H1 (cell line): Measurements from ENCODE around the gene OR8B8. TPM values are rescaled to one million over a fixed set of nuclear protein-coding genes. Genes with fewer than 3 reads are reported as not detected.
A peak's percentile ranks its signal among the peaks of the same experiment; 100 is the strongest.

Experiments used
- CTCF ChIA-PET: fragments of 300-600 bp; sonication (Branson Sonifier 250); formaldehyde crosslinking; loops from one replicate; lab custom pipeline; 2021; ENCODE audit not compliant: partially characterized antibody; lab: Charles Lee
- POLR2A ChIA-PET: fragments of 300-600 bp; sonication (Branson Sonifier 250); formaldehyde crosslinking; loops from one replicate; lab custom pipeline; 2021; ENCODE audit warnings: inconsistent platforms; ENCODE audit not compliant: partially characterized antibody; lab: Charles Lee
- DNase-seq, 2 experiments: peaks; one replicate each; pipeline versions ENCODE4 v3.0.0 to v3.0.0-alpha.2; 2010 to 2022; ENCODE audit warnings: low spot score in 2 of 2, low read depth in 1 of 2, mixed read lengths in 1 of 2
- FAIRE-seq: peaks from 2 replicates; lab custom pipeline; 2011; peaks lifted over from hg19 to GRCh38; lab: Jason Lieb, UNC
- H2AFZ ChIP-seq: 2 replicates; pipeline ENCODE4 v1.8.1; 2012; ENCODE audit warnings: low read length, inconsistent platforms
- H2AK5ac ChIP-seq: 2 replicates; pipeline ENCODE4 v1.6.1; 2013; ENCODE audit warnings: low read depth, low read length
- H2BK120ac ChIP-seq: replicated peaks from 2 replicates; pipeline ENCODE3; 2013; ENCODE audit warnings: low read depth, low read length, inconsistent platforms
- H2BK12ac ChIP-seq: 2 replicates; pipeline ENCODE4 v1.6.1; 2013; ENCODE audit warnings: low read depth, low read length
- H2BK15ac ChIP-seq: 2 replicates; pipeline ENCODE4 v1.6.1; 2013; ENCODE audit warnings: low read length
- H2BK20ac ChIP-seq: 2 replicates; pipeline ENCODE4 v1.6.1; 2013; ENCODE audit warnings: low read length
- H2BK5ac ChIP-seq: 2 replicates; pipeline ENCODE4 v1.6.1; 2013; ENCODE audit warnings: low read depth, low read length
- H3K14ac ChIP-seq: 2 replicates; pipeline ENCODE4 v1.6.1; 2013; ENCODE audit warnings: inconsistent platforms; ENCODE audit not compliant: insufficient read length
- H3K18ac ChIP-seq: 2 replicates; pipeline ENCODE4 v1.6.1; 2013; ENCODE audit warnings: low read length; ENCODE audit errors: extremely low read depth
- H3K23ac ChIP-seq: 2 replicates; pipeline ENCODE4 v1.6.1; 2013; ENCODE audit warnings: inconsistent platforms; ENCODE audit not compliant: insufficient read length
- H3K23me2 ChIP-seq: 2 replicates; pipeline ENCODE4 v1.6.1; 2013; ENCODE audit warnings: low read depth, low read length
- H3K27ac ChIP-seq: 2 replicates; pipeline ENCODE4 v1.6.1; 2011; ENCODE audit warnings: low read depth, low read length, inconsistent platforms
- H3K27me3 ChIP-seq, 4 experiments: replicated peaks in 1 of 4; 1 replicate in 1 of 4; 2 replicates in 3 of 4; pipeline versions ENCODE4 v1.6.1 to v1.8.1; 2011 to 2013; ENCODE audit warnings: low read length in 3 of 4, mild to moderate bottlenecking in 3 of 4, inconsistent platforms in 2 of 4, mixed read lengths in 2 of 4, moderate library complexity in 1 of 4; ENCODE audit not compliant: control insufficient read depth in 3 of 4, insufficient read depth in 3 of 4; ENCODE audit errors: extremely low read depth in 1 of 4
- H3K36me3 ChIP-seq, 4 experiments: 2 replicates each; pipeline versions ENCODE4 v1.6.1 to v1.8.1; 2011 to 2013; ENCODE audit warnings: mild to moderate bottlenecking in 4 of 4, low read length in 3 of 4, moderate library complexity in 2 of 4, control low read depth in 1 of 4, inconsistent platforms in 1 of 4; ENCODE audit not compliant: insufficient read depth in 4 of 4, control insufficient read depth in 2 of 4
- H3K4ac ChIP-seq: replicated peaks from 2 replicates; pipeline ENCODE3; 2013; ENCODE audit warnings: low read length, low read depth, mixed read lengths, inconsistent platforms; ENCODE audit not compliant: insufficient read length
- H3K4me1 ChIP-seq, 4 experiments: replicated peaks in 1 of 4; 1 replicate in 1 of 4; 2 replicates in 3 of 4; pipeline versions ENCODE4 v1.6.1 to v1.8.1; 2011 to 2013; ENCODE audit warnings: low read length in 3 of 4, inconsistent platforms in 2 of 4, mixed read lengths in 1 of 4; ENCODE audit not compliant: insufficient read depth in 4 of 4, control insufficient read depth in 3 of 4
- H3K4me2 ChIP-seq, 2 experiments: 2 replicates each; pipeline versions ENCODE4 v1.6.1 to v1.8.1; 2011 to 2013; ENCODE audit warnings: low read depth in 2 of 2, low read length in 2 of 2, control low read depth in 1 of 2, inconsistent platforms in 1 of 2, mild to moderate bottlenecking in 1 of 2; ENCODE audit not compliant: insufficient read depth in 1 of 2
- H3K4me3 ChIP-seq, 4 experiments: fragments of 200-600, 300-600 bp in 1 of 4; sonication (generic), shearing (Covaris generic), sonication (Bioruptor Twin) in 1 of 4; 2 replicates each; pipeline versions ENCODE4 v1.5.1 to v1.8.1; 2011 to 2016; ENCODE audit warnings: low read length in 4 of 4, low read depth in 3 of 4, control low read depth in 2 of 4, inconsistent platforms in 2 of 4, mild to moderate bottlenecking in 2 of 4, mixed read lengths in 1 of 4, moderate library complexity in 1 of 4; ENCODE audit not compliant: insufficient read depth in 2 of 4; ENCODE audit errors: extremely low read depth in 1 of 4
- H3K56ac ChIP-seq: replicated peaks from 2 replicates; pipeline ENCODE3; 2013; ENCODE audit warnings: low read depth, mild to moderate bottlenecking, mixed read lengths, low read length, inconsistent platforms; ENCODE audit not compliant: insufficient read length
- H3K79me1 ChIP-seq: 2 replicates; pipeline ENCODE4 v1.6.1; 2013; ENCODE audit warnings: low read depth, low read length, control low read depth
- H3K79me2 ChIP-seq, 2 experiments: 2 replicates each; pipeline versions ENCODE4 v1.6.1 to v1.8.1; 2012 to 2013; ENCODE audit warnings: low read length in 2 of 2, mild to moderate bottlenecking in 2 of 2, inconsistent platforms in 1 of 2; ENCODE audit not compliant: insufficient read depth in 2 of 2, control insufficient read depth in 1 of 2
- H3K9ac ChIP-seq, 4 experiments: replicated peaks in 1 of 4; 1 replicate in 1 of 4; 2 replicates in 3 of 4; pipeline versions ENCODE4 v1.6.1 to v1.8.1; 2011 to 2013; ENCODE audit warnings: low read depth in 3 of 4, low read length in 3 of 4, control low read depth in 2 of 4, mild to moderate bottlenecking in 2 of 4, moderate library complexity in 2 of 4, inconsistent platforms in 1 of 4; ENCODE audit errors: extremely low read depth in 1 of 4
- H3K9me3 ChIP-seq, 2 experiments: 2 replicates each; pipeline versions ENCODE4 v1.6.1 to v1.8.1; 2012 to 2013; ENCODE audit warnings: mild to moderate bottlenecking in 2 of 2, moderate library complexity in 2 of 2, control low read depth in 1 of 2, inconsistent platforms in 1 of 2, low read depth in 1 of 2, low read length in 1 of 2, mixed read lengths in 1 of 2; ENCODE audit not compliant: insufficient read depth in 2 of 2
- H4K20me1 ChIP-seq, 2 experiments: replicated peaks in 1 of 2; 2 replicates each; pipeline versions ENCODE3 to v1.8.1; 2011 to 2013; ENCODE audit warnings: inconsistent platforms in 2 of 2, low read length in 2 of 2, mild to moderate bottlenecking in 1 of 2; ENCODE audit not compliant: insufficient read depth in 2 of 2, control insufficient read depth in 1 of 2
- H4K5ac ChIP-seq: 2 replicates; pipeline ENCODE4 v1.6.1; 2013; ENCODE audit warnings: low read length, low read depth, mixed read lengths, inconsistent platforms; ENCODE audit not compliant: insufficient read length
- H4K8ac ChIP-seq: 2 replicates; pipeline ENCODE4 v1.8.0; 2013; ENCODE audit warnings: mild to moderate bottlenecking, moderate library complexity, low read length, inconsistent platforms; ENCODE audit not compliant: insufficient read depth; ENCODE audit errors: extremely low read depth
- H4K91ac ChIP-seq: replicated peaks from 2 replicates; pipeline ENCODE3; 2013; ENCODE audit warnings: low read length, mixed read lengths, inconsistent platforms; ENCODE audit not compliant: insufficient read length
- WGBS, 2 experiments: shearing (Covaris generic) in 1 of 2; methylation state at CpG; one replicate each; pipeline versions ENCODE4 v1.1.6 to v1.1.7; 2013 to 2015; ENCODE audit warnings: low lambda C conversion rate in 2 of 2, mixed read lengths in 2 of 2, inconsistent platforms in 1 of 2, low coverage in 1 of 2, missing lambda C conversion rate in 1 of 2; ENCODE audit not compliant: insufficient replicate concordance in 2 of 2, insufficient coverage in 1 of 2, insufficient read length in 1 of 2; ENCODE audit errors: extremely low coverage in 1 of 2, missing lambda C conversion rate in 1 of 2; 5-methylcytosine and 5-hydroxymethylcytosine counted together
- polyA plus RNA-seq, 7 experiments: library from polyadenylated mRNA; depleted of rRNA in 3 of 7; stranded (reverse) in 5 of 7; unstranded in 2 of 7; fragments of >200 nt in 5 of 7; fragments of 200-250 nt in 2 of 7; gene quantifications; 1 replicate in 5 of 7; 2 replicates in 1 of 7; 4 replicates in 1 of 7; pipeline versions ENCODE4 v1.2.1 to v1.2.3, GENCODE V29; 2011 to 2013; ENCODE audit warnings: missing spikeins in 2 of 7, mixed read lengths in 2 of 7
- total RNA-seq: library from RNA; stranded (reverse); fragmentation: NEBNext Ultra II Directional; extraction: Animal tissue kit (Norgen Biotek cat#: 25700); gene quantifications from 2 replicates; pipeline ENCODE4 v1.2.1, GENCODE V29; 2021

The OR8B8 gene
- total and polyA plus RNA-seq, 2 of the 8 experiments (the other 6 are each of a cell fraction or from before 2014, with no cell fraction given): not detected

DNA sequence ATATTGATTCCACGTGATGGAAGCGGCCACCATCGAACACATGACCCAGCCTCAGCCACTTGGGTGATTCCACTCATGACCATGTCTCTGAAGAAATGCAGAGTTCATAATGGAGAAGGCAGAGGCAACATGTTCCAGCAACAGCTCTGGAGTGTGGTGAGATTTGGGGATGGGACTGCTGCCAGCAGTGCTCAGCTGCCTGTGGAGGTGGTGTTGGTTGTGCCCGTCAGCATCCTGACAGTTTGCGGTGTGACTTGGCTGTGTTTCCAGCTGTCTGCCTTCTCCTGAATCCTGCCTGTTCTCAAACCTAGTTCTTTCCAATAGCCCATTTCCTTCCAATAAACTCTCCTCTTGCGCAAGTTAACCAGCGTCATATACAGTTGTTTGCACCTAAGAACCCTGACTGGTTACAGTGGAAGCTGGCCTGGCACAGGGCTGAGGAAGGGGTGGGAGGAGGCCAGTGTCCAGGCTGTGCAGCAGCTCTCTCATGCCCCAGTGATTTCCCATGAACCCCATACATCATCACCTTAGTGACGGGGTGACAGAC is 22.0 kb upstream of the OR8B8 start:
- no peaks in the 10 kb centered on the region for H3K79me1 ChIP-seq
- no peak overlapping the region for H4K91ac ChIP-seq
- POLR2A ChIA-PET: interaction anchor here (0.6 kb wide), 1 partner anchor 285 kb away, joined by 5 read pairs; the partner anchor contains the start of gene VSIG2
- H2BK20ac ChIP-seq: no peak overlapping the region
- H3K79me2 ChIP-seq: no peaks in the 10 kb centered on the region
- peak overlapping the region; percentile 75; the same call in 1 of the 2 replicates for H2AFZ ChIP-seq
- H3K4me1 ChIP-seq: no peaks in the 10 kb centered on the region
- no peak overlapping the region for H3K56ac ChIP-seq
- no peak overlapping the region; the same call in 1 of the 2 replicates for H2BK15ac ChIP-seq
- H3K23ac ChIP-seq: no peak overlapping the region
- H3K9me3 ChIP-seq: no peaks in the 10 kb centered on the region
- no peak overlapping the region for H2BK12ac ChIP-seq
- no peaks in the 10 kb centered on the region for H3K36me3 ChIP-seq
- no peak overlapping the region for H3K9ac ChIP-seq
- H3K4me2 ChIP-seq: no peak overlapping the region
- no peak overlapping the region for H3K27ac ChIP-seq
- H2AK5ac ChIP-seq: no peak overlapping the region
- no peak overlapping the region for H3K18ac ChIP-seq
- H4K8ac ChIP-seq: peak overlapping the region; percentile 59; the same call in 1 of the 2 replicates
- H3K23me2 ChIP-seq: no peaks in the 10 kb centered on the region
- no peak overlapping the region for H3K4ac ChIP-seq
- H3K27me3 ChIP-seq: no peaks in the 10 kb centered on the region
- CTCF ChIA-PET: interaction anchor here (0.5 to 1.0 kb wide), 3 partner anchors 52 to 425 kb away, joined by 3 read pairs; no protein-coding TSS in a partner anchor
- H2BK5ac ChIP-seq: no peak overlapping the region
- 89% methylated on average over 8 of the region's 8 CpGs; no CpG with 5 or more reads in 1 of the 2 experiments for WGBS, 2 experiments
- H3K14ac ChIP-seq: no peak overlapping the region
- H3K4me3 ChIP-seq: no peak overlapping the region
- FAIRE-seq (no peak), DNase-seq (no peak)
- H2BK120ac ChIP-seq: no peak overlapping the region
- no peaks in the 10 kb centered on the region for H4K20me1 ChIP-seq
- H4K5ac ChIP-seq: no peak overlapping the region
